K562 (cell line): ENCODE measurements around the gene APLF. TPM values are rescaled to one million over a fixed set of nuclear protein-coding genes. Genes with fewer than 3 reads are reported as not detected.

ENCODE experiments used
- MECOM ChIP-seq: fragments of 250-450 bp; sonication (Bioruptor Pico); IDR thresholded peaks from 2 replicates; pipeline ENCODE4 v1.8.0; 2022; ENCODE audit warnings: inconsistent platforms
- RAD21 ChIP-seq, 2 experiments: fragments of 250-450 bp in 1 of 2; fragments of 450-650 bp in 1 of 2; sonication (Bioruptor Pico) in 1 of 2; formaldehyde crosslinking in 1 of 2; IDR thresholded peaks in 1 of 2; conservative IDR thresholded peaks in 1 of 2; 2 replicates each; pipeline versions ENCODE4 v1.4.0 to v1.8.0; 2020 to 2022; ENCODE audit warnings: mild to moderate bottlenecking in 2 of 2, moderate library complexity in 1 of 2
- RCOR1 ChIP-seq, 2 experiments: IDR thresholded peaks; 2 replicates each; pipeline ENCODE4 v1.6.1; 2012; ENCODE audit warnings: low read depth in 2 of 2, low read length in 2 of 2, borderline replicate concordance in 1 of 2, improper control_type of control experiment in 1 of 2
- SMARCB1 ChIP-seq: IDR thresholded peaks from 2 replicates; pipeline ENCODE4 v1.6.1; 2011; ENCODE audit warnings: improper control_type of control experiment, low read depth; ENCODE audit not compliant: insufficient read length
- ZFPM2 ChIP-seq: fragments of 250-450 bp; sonication (Bioruptor Pico); IDR thresholded peaks from 2 replicates; pipeline ENCODE4 v1.5.1; 2022; ENCODE audit warnings: mild to moderate bottlenecking
- ZNF263 ChIP-seq: sonication (generic); formaldehyde crosslinking; IDR thresholded peaks from 2 replicates; pipeline ENCODE4 v1.8.0; 2022; ENCODE audit warnings: mild to moderate bottlenecking, missing genetic modification reagents, borderline replicate concordance
- ZNF316 ChIP-seq: fragments of 450-650 bp; IDR thresholded peaks from 2 replicates; pipeline ENCODE4 v1.6.1; 2016
- ZNF696 ChIP-seq: fragments of 250-450 bp; sonication (Bioruptor Pico); conservative IDR thresholded peaks from 2 replicates; pipeline ENCODE4 v1.4.0; 2020; ENCODE audit warnings: mild to moderate bottlenecking, moderate library complexity
- polyA plus RNA-seq, 8 experiments: library from polyadenylated mRNA; depleted of rRNA in 4 of 8; stranded (reverse) in 5 of 8; unstranded in 3 of 8; fragments of >200 nt; fragmentation: Nextera tagmentation in 2 of 8; fragmentation: Illumina TruSeq in 1 of 8; extraction: Ambion mirVana in 2 of 8; extraction: Trizol in 1 of 8; gene quantifications; 2 replicates each; pipeline versions ENCODE4 v1.2.1 to v1.2.3, GENCODE V29; 2011 to 2014; ENCODE audit warnings: inconsistent platforms in 1 of 8, missing spikeins in 1 of 8
- total RNA-seq, 7 experiments: library from RNA; depleted of rRNA in 6 of 7; stranded (reverse); fragments of >200 nt in 6 of 7; fragmentation: Illumina TruSeq in 2 of 7; extraction: Trizol in 2 of 7; gene quantifications; 2 replicates each; pipeline versions ENCODE4 v1.2.1 to v1.2.3, GENCODE V29; 2011 to 2021; ENCODE audit warnings: low replicate concordance in 1 of 7
- TF ChIP-seq, protein P1 (sequence below): fragments of 450-650 bp; conservative IDR thresholded peaks from 2 replicates; pipeline ENCODE4 v1.6.1; 2016; ENCODE audit warnings: missing genetic modification characterization, low read depth, mild to moderate bottlenecking, control low read depth, missing compliant biosample characterization
- TF ChIP-seq, protein P2 (sequence below): sonication (generic); formaldehyde crosslinking; IDR thresholded peaks from 2 replicates; pipeline ENCODE4 v1.8.0; 2022; ENCODE audit warnings: missing genetic modification reagents, mild to moderate bottlenecking, borderline replicate concordance
- TF ChIP-seq, protein P3 (sequence below): sonication (generic); formaldehyde crosslinking; IDR thresholded peaks from 2 replicates; pipeline ENCODE4 v1.8.0; 2022; ENCODE audit warnings: mild to moderate bottlenecking, missing genetic modification reagents
- TF ChIP-seq, protein P4 (sequence below), 2 experiments: fragments of 450-650 bp; IDR thresholded peaks; 2 replicates each; pipeline ENCODE4 v1.6.1; 2016; ENCODE audit warnings: mild to moderate bottlenecking in 2 of 2, borderline replicate concordance in 1 of 2, low read depth in 1 of 2, moderate library complexity in 1 of 2

APLF gene
- total and polyA plus RNA-seq, 9 of the 15 experiments (the other 6 are each of a cell fraction or from before 2014, with no cell fraction given) = 0.07 to 1.1 (median 0.71) TPM

DNA sequence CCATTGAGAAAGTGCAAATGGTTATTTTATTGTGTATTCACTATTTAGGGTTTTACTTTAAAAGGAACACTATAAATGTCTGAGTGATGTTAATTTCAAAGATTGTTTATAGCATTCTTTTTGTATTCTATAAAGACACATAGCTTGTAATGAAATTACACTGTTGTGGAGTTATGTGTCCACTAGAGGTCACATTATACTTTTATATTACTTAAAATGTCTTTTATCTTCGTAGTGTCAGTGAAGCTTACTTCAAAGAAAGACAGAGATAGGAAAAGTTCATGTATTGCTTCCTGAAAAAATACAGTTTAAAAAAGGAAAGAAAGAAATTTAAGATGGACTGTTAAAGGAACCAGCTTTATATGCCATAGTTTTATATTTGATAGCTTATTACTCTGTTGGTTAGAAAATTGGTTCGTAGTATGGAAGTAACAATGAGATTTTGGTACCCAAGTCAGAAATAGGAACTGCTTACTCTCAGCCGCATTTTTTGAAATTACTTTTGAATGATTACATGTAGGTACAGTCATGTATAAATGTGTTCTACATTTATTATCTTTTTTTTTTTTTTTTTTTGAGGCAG, 20.5 kb downstream of the APLF start (continued):
- no peak for TF ChIP-seq RCOR1 (IDR thresholded peaks at IDR 0.05; ENCODE audit: borderline replicate concordance in 1 of 2, low read depth in 2 of 2, low read length in 2 of 2)
- TF ChIP-seq, protein P1, sequence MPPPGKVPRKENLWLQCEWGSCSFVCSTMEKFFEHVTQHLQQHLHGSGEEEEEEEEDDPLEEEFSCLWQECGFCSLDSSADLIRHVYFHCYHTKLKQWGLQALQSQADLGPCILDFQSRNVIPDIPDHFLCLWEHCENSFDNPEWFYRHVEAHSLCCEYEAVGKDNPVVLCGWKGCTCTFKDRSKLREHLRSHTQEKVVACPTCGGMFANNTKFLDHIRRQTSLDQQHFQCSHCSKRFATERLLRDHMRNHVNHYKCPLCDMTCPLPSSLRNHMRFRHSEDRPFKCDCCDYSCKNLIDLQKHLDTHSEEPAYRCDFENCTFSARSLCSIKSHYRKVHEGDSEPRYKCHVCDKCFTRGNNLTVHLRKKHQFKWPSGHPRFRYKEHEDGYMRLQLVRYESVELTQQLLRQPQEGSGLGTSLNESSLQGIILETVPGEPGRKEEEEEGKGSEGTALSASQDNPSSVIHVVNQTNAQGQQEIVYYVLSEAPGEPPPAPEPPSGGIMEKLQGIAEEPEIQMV (tag) = no peak
- TF ChIP-seq, protein P2, sequence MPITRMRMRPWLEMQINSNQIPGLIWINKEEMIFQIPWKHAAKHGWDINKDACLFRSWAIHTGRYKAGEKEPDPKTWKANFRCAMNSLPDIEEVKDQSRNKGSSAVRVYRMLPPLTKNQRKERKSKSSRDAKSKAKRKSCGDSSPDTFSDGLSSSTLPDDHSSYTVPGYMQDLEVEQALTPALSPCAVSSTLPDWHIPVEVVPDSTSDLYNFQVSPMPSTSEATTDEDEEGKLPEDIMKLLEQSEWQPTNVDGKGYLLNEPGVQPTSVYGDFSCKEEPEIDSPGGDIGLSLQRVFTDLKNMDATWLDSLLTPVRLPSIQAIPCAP = no peak
- TF ChIP-seq ZNF316 = no peak
- no peak for TF ChIP-seq ZFPM2 (CRISPR knock-in tag)
- TF ChIP-seq, protein P3, sequence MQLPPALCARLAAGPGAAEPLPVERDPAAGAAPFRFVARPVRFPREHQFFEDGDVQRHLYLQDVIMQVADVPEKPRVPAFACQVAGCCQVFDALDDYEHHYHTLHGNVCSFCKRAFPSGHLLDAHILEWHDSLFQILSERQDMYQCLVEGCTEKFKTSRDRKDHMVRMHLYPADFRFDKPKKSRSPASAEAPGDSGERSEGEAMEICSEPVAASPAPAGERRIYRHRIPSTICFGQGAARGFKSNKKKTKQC (CRISPR knock-in tag) = no peak
- TF ChIP-seq SMARCB1 = no peak
- no peak for TF ChIP-seq ZNF696
- peak; percentile 72 to 89 for TF ChIP-seq RAD21 (CRISPR knock-in tag; conservative IDR thresholded peaks at IDR 0.05 in 1 of 2, IDR thresholded peaks at IDR 0.05 in 1 of 2)
- TF ChIP-seq ZNF263 (CRISPR knock-in tag) = no peak
- TF ChIP-seq, protein P4, sequence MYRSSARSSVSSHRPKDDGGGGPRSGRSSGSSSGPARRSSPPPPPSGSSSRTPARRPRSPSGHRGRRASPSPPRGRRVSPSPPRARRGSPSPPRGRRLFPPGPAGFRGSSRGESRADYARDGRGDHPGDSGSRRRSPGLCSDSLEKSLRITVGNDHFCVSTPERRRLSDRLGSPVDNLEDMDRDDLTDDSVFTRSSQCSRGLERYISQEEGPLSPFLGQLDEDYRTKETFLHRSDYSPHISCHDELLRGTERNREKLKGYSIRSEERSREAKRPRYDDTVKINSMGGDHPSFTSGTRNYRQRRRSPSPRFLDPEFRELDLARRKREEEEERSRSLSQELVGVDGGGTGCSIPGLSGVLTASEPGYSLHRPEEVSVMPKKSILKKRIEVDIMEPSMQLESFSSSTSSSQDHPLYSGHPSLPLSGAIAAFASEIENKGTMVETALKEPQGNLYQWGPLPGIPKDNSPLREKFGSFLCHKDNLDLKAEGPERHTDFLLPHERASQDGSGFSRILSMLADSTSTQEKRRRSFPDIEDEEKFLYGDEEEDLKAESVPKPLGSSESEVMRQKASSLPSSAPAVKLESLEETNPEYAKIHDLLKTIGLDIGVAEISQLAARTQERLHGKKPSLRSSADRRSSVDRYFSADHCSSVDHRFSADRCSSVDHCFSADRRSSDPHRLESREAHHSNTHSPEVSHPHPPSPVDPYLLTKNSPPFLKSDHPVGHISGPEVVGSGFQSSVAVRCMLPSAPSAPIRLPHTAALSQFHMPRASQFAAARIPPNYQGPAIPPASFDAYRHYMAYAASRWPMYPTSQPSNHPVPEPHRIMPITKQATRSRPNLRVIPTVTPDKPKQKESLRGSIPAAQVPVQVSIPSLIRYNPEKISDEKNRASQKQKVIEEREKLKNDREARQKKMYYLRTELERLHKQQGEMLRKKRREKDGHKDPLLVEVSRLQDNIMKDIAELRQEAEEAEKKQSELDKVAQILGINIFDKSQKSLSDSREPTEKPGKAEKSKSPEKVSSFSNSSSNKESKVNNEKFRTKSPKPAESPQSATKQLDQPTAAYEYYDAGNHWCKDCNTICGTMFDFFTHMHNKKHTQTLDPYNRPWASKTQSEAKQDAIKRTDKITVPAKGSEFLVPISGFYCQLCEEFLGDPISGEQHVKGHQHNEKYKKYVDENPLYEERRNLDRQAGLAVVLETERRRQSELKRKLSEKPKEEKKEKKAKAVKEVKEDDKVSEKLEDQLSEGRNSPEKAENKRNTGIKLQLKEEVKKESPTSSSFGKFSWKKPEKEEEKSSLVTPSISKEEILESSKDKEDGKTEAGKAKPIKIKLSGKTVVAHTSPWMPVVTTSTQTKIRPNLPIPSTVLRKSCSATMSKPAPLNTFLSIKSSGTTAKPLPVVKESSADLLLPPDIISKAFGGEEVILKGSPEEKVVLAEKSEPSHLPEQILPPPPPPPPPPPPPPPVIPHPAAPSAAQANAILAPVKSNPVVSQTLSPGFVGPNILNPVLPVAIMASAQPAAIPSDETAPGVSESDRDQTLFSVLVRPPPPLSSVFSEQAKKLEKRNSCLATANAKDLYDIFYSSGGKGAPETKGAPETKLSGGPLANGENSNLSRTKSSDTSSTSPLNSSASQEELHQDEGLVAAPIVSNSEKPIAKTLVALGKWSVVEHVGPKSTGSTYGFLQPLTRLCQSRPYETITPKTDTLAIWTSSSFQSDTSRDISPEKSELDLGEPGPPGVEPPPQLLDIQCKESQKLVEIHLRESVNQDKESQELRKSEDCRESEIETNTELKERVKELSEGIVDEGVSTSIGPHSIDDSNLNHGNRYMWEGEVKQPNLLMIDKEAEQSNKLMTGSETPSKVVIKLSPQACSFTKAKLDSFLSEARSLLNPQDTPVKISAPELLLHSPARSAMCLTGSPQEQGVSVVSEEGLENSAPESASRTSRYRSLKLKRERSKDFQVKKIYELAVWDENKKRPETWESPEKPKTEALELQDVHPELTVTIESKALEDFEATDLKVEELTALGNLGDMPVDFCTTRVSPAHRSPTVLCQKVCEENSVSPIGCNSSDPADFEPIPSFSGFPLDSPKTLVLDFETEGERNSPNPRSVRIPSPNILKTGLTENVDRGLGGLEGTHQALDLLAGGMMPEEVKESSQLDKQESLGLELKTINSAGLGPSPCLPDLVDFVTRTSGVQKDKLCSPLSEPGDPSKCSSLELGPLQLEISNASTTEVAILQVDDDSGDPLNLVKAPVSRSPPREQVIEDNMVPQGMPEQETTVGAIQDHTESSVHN (IDR thresholded peaks at IDR 0.05; ENCODE audit: borderline replicate concordance in 1 of 2, low read depth in 1 of 2) = no peak
- peak; percentile 69; the same call in 1 of the 2 replicates for TF ChIP-seq MECOM (CRISPR knock-in tag)
